GM12878 (cell line): ENCODE measurements around the gene SPAG16. TPM values are rescaled to one million over a fixed set of nuclear protein-coding genes. Genes with fewer than 3 reads are reported as not detected.

Source experiments
- ATAC-seq: fragments of 200-7000 bp; cut with Tn5 transposase; 3 replicates; pipeline ENCODE4 v1.9.1; 2020; ENCODE audit warnings: mild to moderate bottlenecking, moderate library complexity
- BruUV-seq: library from RNA; stranded (reverse); fragments of 400-500 nt; replicated peaks from 2 replicates; lab custom pipeline; 2021; lab: Mats Ljungman, UMichigan
- CTCF ChIA-PET: fragments of 300-600 bp; sonication (Branson Sonifier 250); formaldehyde crosslinking; extraction: SDS; loops from one replicate; lab custom pipeline; 2021; ENCODE audit warnings: inconsistent platforms; lab: Yijun Ruan, JAX
- POLR2A ChIA-PET: fragments of 350-600 bp; formaldehyde crosslinking; extraction: SDS; loops from one replicate; lab custom pipeline; 2021; ENCODE audit warnings: inconsistent platforms; lab: Charles Lee
- RAD21 ChIA-PET: fragments of 300-600 bp; sonication (Branson Sonifier 250); formaldehyde crosslinking; loops from one replicate; lab custom pipeline; 2023; ENCODE audit warnings: antibody characterized with exemption; ENCODE audit not compliant: unreplicated experiment; lab: Charles Lee
- SMC1A ChIA-PET: fragments of 300-600 bp; sonication (Branson Sonifier 250); formaldehyde crosslinking; loops from one replicate; lab custom pipeline; 2023; ENCODE audit not compliant: unreplicated experiment, uncharacterized antibody; lab: Charles Lee
- DNase-seq: peaks from one replicate; pipeline ENCODE4 v3.0.0-alpha.2; 2011; ENCODE audit warnings: low read depth, low spot score
- FAIRE-seq: peaks from 3 replicates; lab custom pipeline; 2011; peaks lifted over from hg19 to GRCh38; lab: Jason Lieb, UNC
- H2AFZ ChIP-seq: 2 replicates; pipeline ENCODE4 v1.6.0; 2011; ENCODE audit warnings: low read depth, low read length, control low read depth; ENCODE audit not compliant: control insufficient read depth
- H3K27ac ChIP-seq: 2 replicates; pipeline ENCODE4 v1.5.1; 2011; ENCODE audit warnings: control low read depth; ENCODE audit not compliant: control insufficient read depth, insufficient read depth
- H3K27me3 ChIP-seq, 2 experiments: replicated peaks in 1 of 2; 2 replicates each; pipeline versions ENCODE4 v1.6.0 to v1.6.1; 2011; ENCODE audit warnings: low read length in 1 of 2; ENCODE audit not compliant: control insufficient read depth in 2 of 2, insufficient read depth in 2 of 2
- H3K36me3 ChIP-seq, 2 experiments: 2 replicates each; pipeline ENCODE4 v1.5.1; 2011; ENCODE audit warnings: low read length in 1 of 2; ENCODE audit not compliant: control insufficient read depth in 2 of 2, insufficient read depth in 2 of 2
- H3K4me1 ChIP-seq: 2 replicates; pipeline ENCODE4 v1.6.1; 2011; ENCODE audit warnings: mild to moderate bottlenecking, low read length, moderate library complexity, mixed read lengths; ENCODE audit not compliant: control insufficient read depth, insufficient read depth
- H3K4me2 ChIP-seq: 2 replicates; pipeline ENCODE4 v1.6.0; 2011; ENCODE audit warnings: control low read depth; ENCODE audit not compliant: control insufficient read depth, insufficient read depth
- H3K4me3 ChIP-seq: fragments of 200-600 bp; sonication (generic); 2 replicates; pipeline ENCODE4 v1.5.1; 2016
- H3K79me2 ChIP-seq: 2 replicates; pipeline ENCODE4 v1.6.0; 2011; ENCODE audit warnings: low read length; ENCODE audit not compliant: control insufficient read depth, insufficient read depth
- H3K9ac ChIP-seq: 2 replicates; pipeline ENCODE4 v1.8.0; 2011; ENCODE audit warnings: low read length, control low read depth, mixed read lengths; ENCODE audit not compliant: control insufficient read depth, insufficient read depth
- H3K9me3 ChIP-seq: replicated peaks from 3 replicates; pipeline ENCODE4 v1.5.1; 2011; ENCODE audit warnings: mild to moderate bottlenecking, low read length; ENCODE audit not compliant: control insufficient read depth, insufficient read depth
- H4K20me1 ChIP-seq: 2 replicates; pipeline ENCODE4 v1.6.0; 2011; ENCODE audit not compliant: control insufficient read depth, insufficient read depth
- ATF7 ChIP-seq: fragments of 450-650 bp; IDR thresholded peaks from 2 replicates; pipeline ENCODE4 v1.6.1; 2016; ENCODE audit warnings: low read depth, mild to moderate bottlenecking
- BCLAF1 ChIP-seq: fragments of 450-650 bp; IDR thresholded peaks from 2 replicates; pipeline ENCODE4 v1.6.1; 2017; ENCODE audit warnings: antibody characterized with exemption, mild to moderate bottlenecking, moderate library complexity
- CBX3 ChIP-seq: fragments of 200-600 bp; sonication (generic); IDR thresholded peaks from 2 replicates; pipeline ENCODE4 v1.6.1; 2016; ENCODE audit warnings: low read depth, borderline replicate concordance
- CREM ChIP-seq: IDR thresholded peaks from 2 replicates; pipeline ENCODE4 v1.6.1; 2014; ENCODE audit warnings: antibody characterized with exemption, low read depth
- DPF2 ChIP-seq: fragments of 450-650 bp; IDR thresholded peaks from 2 replicates; pipeline ENCODE4 v1.6.1; 2017; ENCODE audit warnings: mild to moderate bottlenecking
- FOXK2 ChIP-seq: fragments of 450-650 bp; IDR thresholded peaks from 2 replicates; pipeline ENCODE4 v1.6.1; 2017; ENCODE audit warnings: mild to moderate bottlenecking, moderate library complexity
- HDGF ChIP-seq: fragments of 450-650 bp; IDR thresholded peaks from 2 replicates; pipeline ENCODE4 v1.6.1; 2016; ENCODE audit warnings: antibody characterized with exemption
- KAT2A ChIP-seq: conservative IDR thresholded peaks from 2 replicates; pipeline ENCODE4 v1.6.1; 2011; ENCODE audit warnings: low read depth, low read length; ENCODE audit not compliant: control insufficient read depth
- POLR2A ChIP-seq: IDR thresholded peaks from 2 replicates; pipeline ENCODE4 v1.6.1; 2011; ENCODE audit warnings: low read depth, mild to moderate bottlenecking, low read length
- SMAD5 ChIP-seq: IDR thresholded peaks from 2 replicates; pipeline ENCODE4 v1.6.1; 2016; ENCODE audit warnings: antibody characterized with exemption, low read depth
- SUPT20H ChIP-seq: IDR thresholded peaks from 2 replicates; pipeline ENCODE4 v1.6.1; 2011; ENCODE audit warnings: low read depth, mild to moderate bottlenecking, low read length, moderate library complexity, borderline replicate concordance; ENCODE audit not compliant: control insufficient read depth
- WGBS: methylation state at CpG from one replicate; pipeline ENCODE4 v1.1.6; 2016; ENCODE audit warnings: low lambda C conversion rate; ENCODE audit not compliant: insufficient replicate concordance, insufficient coverage; ENCODE audit errors: missing lambda C conversion rate; 5-methylcytosine and 5-hydroxymethylcytosine counted together
- in situ Hi-C: fragments of 300-500 bp; cut with MboI; formaldehyde crosslinking; loops from 9 replicates; pipeline ENCODE4 v1.14.3; 2018; ENCODE audit warnings: mixed read lengths
- intact Hi-C: fragments of 100-400 bp; cut with micrococcal nuclease; formaldehyde crosslinking; loops from one replicate; pipeline ENCODE4 v1.14.2; 2022; ENCODE audit not compliant: unreplicated experiment
- polyA plus RNA-seq, 11 experiments: library from polyadenylated mRNA; depleted of rRNA in 4 of 11; unstranded in 6 of 11; stranded (reverse) in 5 of 11; fragments of >200 nt; fragmentation: Nextera tagmentation in 4 of 11; fragmentation: Illumina TruSeq in 1 of 11; extraction: Ambion mirVana in 4 of 11; extraction: Trizol in 1 of 11; gene quantifications; 1 replicate in 1 of 11; 2 replicates in 10 of 11; pipeline versions ENCODE4 v1.2.1 to v1.2.3, GENCODE V29; 2011 to 2016; ENCODE audit warnings: inconsistent platforms in 2 of 11, missing spikeins in 2 of 11, low read depth in 1 of 11
- total RNA-seq, 4 experiments: library from RNA; depleted of rRNA in 3 of 4; stranded (reverse); fragments of >200 nt in 3 of 4; fragmentation: Illumina TruSeq in 1 of 4; extraction: Trizol in 1 of 4; gene quantifications; 2 replicates each; pipeline versions ENCODE4 v1.2.1 to v1.2.3, GENCODE V29; 2013 to 2021
- TF ChIP-seq, protein P1 (sequence below): IDR thresholded peaks from 2 replicates; pipeline ENCODE4 v1.6.1; 2011; ENCODE audit warnings: low read depth, mild to moderate bottlenecking, low read length, moderate library complexity, borderline replicate concordance; ENCODE audit errors: extremely low read depth
- TF ChIP-seq, protein P2 (sequence below): IDR thresholded peaks from 2 replicates; pipeline ENCODE4 v1.6.1; 2012; ENCODE audit warnings: low read length, inconsistent platforms
- TF ChIP-seq, protein P3 (sequence below): IDR thresholded peaks from 2 replicates; pipeline ENCODE4 v1.6.1; 2011; ENCODE audit warnings: borderline replicate concordance, low read depth, mild to moderate bottlenecking, moderate library complexity, low read length; ENCODE audit not compliant: insufficient read depth, poor library complexity, severe bottlenecking
- TF ChIP-seq, protein P4 (sequence below): IDR thresholded peaks from 2 replicates; pipeline ENCODE4 v1.6.1; 2011; ENCODE audit warnings: borderline replicate concordance, low read depth, mild to moderate bottlenecking, moderate library complexity, mixed read lengths, low read length; ENCODE audit not compliant: insufficient read depth; ENCODE audit errors: extremely low read length
- TF ChIP-seq, protein P5 (sequence below), 3 experiments: IDR thresholded peaks in 2 of 3; conservative IDR thresholded peaks in 1 of 3; 2 replicates each; pipeline ENCODE4 v1.5.1; 2011; ENCODE audit warnings: low read depth in 3 of 3, low read length in 3 of 3, mild to moderate bottlenecking in 3 of 3, control low read depth in 2 of 3, moderate library complexity in 2 of 3, inconsistent platforms in 1 of 3, mixed read lengths in 1 of 3; ENCODE audit not compliant: control insufficient read depth in 2 of 3, insufficient read depth in 1 of 3; ENCODE audit errors: extremely low read depth in 1 of 3

SPAG16 gene
- total and polyA plus RNA-seq, 10 of the 15 experiments (the other 5 are each of a cell fraction or from before 2014, with no cell fraction given), result 6.0 to 25.0 (median 15.2) TPM

DNA sequence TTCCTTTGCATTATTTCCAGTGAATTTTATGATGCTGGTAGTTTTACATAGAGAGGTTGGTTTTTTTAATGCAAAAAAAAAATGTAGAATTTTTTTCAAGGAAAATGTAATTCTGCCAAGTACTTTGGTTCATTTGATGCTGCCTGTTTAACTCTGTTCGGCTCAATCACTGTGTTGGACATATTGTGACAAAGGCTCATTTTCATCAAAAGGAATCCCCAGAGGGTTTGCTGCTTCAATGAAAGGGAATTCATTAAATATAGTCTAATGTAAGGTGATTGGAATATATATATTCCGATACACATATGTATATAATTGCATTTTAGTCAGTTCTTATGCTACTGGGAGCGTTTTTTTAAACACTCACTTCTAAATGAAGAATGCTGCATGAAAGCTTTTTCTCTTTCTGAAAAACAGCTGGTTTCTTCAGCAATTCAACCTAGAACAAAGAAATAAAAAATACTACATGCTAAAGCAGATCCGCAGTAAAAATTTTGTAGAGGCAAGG is 812.0 kb downstream of the SPAG16 start:
- Histone ChIP-seq H4K20me1 (no peaks in the 10 kb centered on the region), H3K9ac (no peak overlapping the region), H3K4me2 (no peak overlapping the region), H3K4me1 (no peaks in the 10 kb centered on the region), H3K9me3 (no peaks in the 10 kb centered on the region), H2AFZ (no peak overlapping the region), H3K4me3 (no peak overlapping the region), H3K27me3 (no peaks in the 10 kb centered on the region), H3K36me3 (no peaks in the 10 kb centered on the region), H3K79me2 (no peaks in the 10 kb centered on the region), H3K27ac (no peak overlapping the region)
- RAD21 ChIA-PET, result no interaction called here
- in situ Hi-C loops, result no loop called here
- SMC1A ChIA-PET, result no interaction called here
- CTCF ChIA-PET, result no interaction called here
- DNase-seq (no peak), FAIRE-seq (no peak), ATAC-seq (no peak)
- POLR2A ChIA-PET, result no interaction called here
- BruUV-seq, result no TSS peak
- WGBS, result 39% methylated on average over 4 of the region's 4 CpGs
- intact Hi-C loops, result no loop called here
- no peak for TF ChIP-seq SMAD5
- TF ChIP-seq, protein P1, sequence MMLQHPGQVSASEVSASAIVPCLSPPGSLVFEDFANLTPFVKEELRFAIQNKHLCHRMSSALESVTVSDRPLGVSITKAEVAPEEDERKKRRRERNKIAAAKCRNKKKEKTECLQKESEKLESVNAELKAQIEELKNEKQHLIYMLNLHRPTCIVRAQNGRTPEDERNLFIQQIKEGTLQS, result no peak
- TF ChIP-seq, protein P2, sequence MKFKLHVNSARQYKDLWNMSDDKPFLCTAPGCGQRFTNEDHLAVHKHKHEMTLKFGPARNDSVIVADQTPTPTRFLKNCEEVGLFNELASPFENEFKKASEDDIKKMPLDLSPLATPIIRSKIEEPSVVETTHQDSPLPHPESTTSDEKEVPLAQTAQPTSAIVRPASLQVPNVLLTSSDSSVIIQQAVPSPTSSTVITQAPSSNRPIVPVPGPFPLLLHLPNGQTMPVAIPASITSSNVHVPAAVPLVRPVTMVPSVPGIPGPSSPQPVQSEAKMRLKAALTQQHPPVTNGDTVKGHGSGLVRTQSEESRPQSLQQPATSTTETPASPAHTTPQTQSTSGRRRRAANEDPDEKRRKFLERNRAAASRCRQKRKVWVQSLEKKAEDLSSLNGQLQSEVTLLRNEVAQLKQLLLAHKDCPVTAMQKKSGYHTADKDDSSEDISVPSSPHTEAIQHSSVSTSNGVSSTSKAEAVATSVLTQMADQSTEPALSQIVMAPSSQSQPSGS, result no peak
- no peak for TF ChIP-seq BCLAF1
- TF ChIP-seq CBX3, result no peak
- no peak for TF ChIP-seq SUPT20H
- no peak for TF ChIP-seq ATF7
- TF ChIP-seq, protein P3, sequence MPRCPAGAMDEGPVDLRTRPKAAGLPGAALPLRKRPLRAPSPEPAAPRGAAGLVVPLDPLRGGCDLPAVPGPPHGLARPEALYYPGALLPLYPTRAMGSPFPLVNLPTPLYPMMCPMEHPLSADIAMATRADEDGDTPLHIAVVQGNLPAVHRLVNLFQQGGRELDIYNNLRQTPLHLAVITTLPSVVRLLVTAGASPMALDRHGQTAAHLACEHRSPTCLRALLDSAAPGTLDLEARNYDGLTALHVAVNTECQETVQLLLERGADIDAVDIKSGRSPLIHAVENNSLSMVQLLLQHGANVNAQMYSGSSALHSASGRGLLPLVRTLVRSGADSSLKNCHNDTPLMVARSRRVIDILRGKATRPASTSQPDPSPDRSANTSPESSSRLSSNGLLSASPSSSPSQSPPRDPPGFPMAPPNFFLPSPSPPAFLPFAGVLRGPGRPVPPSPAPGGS, result no peak
- no peak for TF ChIP-seq HDGF
- TF ChIP-seq KAT2A, result no peak
- no peak for TF ChIP-seq POLR2A
- no peak for TF ChIP-seq FOXK2
- TF ChIP-seq CREM, result no peak
- TF ChIP-seq, protein P4, sequence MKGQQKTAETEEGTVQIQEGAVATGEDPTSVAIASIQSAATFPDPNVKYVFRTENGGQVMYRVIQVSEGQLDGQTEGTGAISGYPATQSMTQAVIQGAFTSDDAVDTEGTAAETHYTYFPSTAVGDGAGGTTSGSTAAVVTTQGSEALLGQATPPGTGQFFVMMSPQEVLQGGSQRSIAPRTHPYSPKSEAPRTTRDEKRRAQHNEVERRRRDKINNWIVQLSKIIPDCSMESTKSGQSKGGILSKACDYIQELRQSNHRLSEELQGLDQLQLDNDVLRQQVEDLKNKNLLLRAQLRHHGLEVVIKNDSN, result no peak
- no peak for TF ChIP-seq DPF2
- TF ChIP-seq, protein P5, sequence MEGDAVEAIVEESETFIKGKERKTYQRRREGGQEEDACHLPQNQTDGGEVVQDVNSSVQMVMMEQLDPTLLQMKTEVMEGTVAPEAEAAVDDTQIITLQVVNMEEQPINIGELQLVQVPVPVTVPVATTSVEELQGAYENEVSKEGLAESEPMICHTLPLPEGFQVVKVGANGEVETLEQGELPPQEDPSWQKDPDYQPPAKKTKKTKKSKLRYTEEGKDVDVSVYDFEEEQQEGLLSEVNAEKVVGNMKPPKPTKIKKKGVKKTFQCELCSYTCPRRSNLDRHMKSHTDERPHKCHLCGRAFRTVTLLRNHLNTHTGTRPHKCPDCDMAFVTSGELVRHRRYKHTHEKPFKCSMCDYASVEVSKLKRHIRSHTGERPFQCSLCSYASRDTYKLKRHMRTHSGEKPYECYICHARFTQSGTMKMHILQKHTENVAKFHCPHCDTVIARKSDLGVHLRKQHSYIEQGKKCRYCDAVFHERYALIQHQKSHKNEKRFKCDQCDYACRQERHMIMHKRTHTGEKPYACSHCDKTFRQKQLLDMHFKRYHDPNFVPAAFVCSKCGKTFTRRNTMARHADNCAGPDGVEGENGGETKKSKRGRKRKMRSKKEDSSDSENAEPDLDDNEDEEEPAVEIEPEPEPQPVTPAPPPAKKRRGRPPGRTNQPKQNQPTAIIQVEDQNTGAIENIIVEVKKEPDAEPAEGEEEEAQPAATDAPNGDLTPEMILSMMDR (IDR thresholded peaks at IDR 0.05 in 2 of 3, conservative IDR thresholded peaks at IDR 0.05 in 1 of 3; ENCODE audit: control insufficient read depth in 2 of 3, extremely low read depth in 1 of 3, insufficient read depth in 1 of 3, low read depth in 3 of 3, low read length in 3 of 3), result no peak
